Tibial artery (tissue), 4 donors: ENCODE results near the gene ZNF341.

Experiments used
- DNase-seq, 2 donors: peaks; one replicate each; pipeline ENCODE4 v3.0.0-alpha.2; 2019
- H3K27ac ChIP-seq, 2 donors: fragments of 200-600 bp; sonication (generic) in 1 of 2; 1 replicate in 1 of 2; 2 replicates in 1 of 2; pipeline ENCODE4 v1.5.1; 2018 to 2019; ENCODE audit warnings: mild to moderate bottlenecking in 1 of 2
- H3K27me3 ChIP-seq, 2 donors: fragments of 200-600 bp; sonication (generic) in 1 of 2; one replicate each; pipeline versions ENCODE4 v1.5.1 to v1.6.0; 2016 to 2019
- H3K36me3 ChIP-seq, 3 donors: fragments of 200-600 bp; sonication (generic) in 2 of 3; one replicate each; pipeline ENCODE4 v1.5.1; 2016 to 2019; ENCODE audit warnings: mild to moderate bottlenecking in 2 of 3
- H3K4me1 ChIP-seq, 4 donors: fragments of 200-600 bp; sonication (generic) in 2 of 4; 1 replicate in 3 of 4; 2 replicates in 1 of 4; pipeline ENCODE4 v1.5.1; 2016 to 2019
- H3K4me3 ChIP-seq, 2 donors: fragments of 200-600 bp; sonication (generic) in 1 of 2; 1 replicate in 1 of 2; 2 replicates in 1 of 2; pipeline ENCODE4 v1.5.1; 2018 to 2019; ENCODE audit warnings: mild to moderate bottlenecking in 2 of 2
- H3K9me3 ChIP-seq, 3 donors: fragments of 200-600 bp; sonication (generic) in 1 of 3; one replicate each; pipeline ENCODE4 v1.5.1; 2016 to 2019
- intact Hi-C: fragments of 100-400 bp; cut with DNase I; formaldehyde crosslinking; loops from one replicate; pipeline ENCODE4 v1.15.0; 2023; ENCODE audit warnings: low total_unique reads
- TF ChIP-seq, protein P1 (sequence below), 2 experiments: fragments of 200-600 bp in 1 of 2; fragments of 450-650 bp in 1 of 2; IDR thresholded peaks; one replicate each; pipeline ENCODE4 v1.5.1; 2017 to 2019; ENCODE audit warnings: antibody characterized with exemption in 2 of 2, mild to moderate bottlenecking in 1 of 2, moderate library complexity in 1 of 2

Gene ZNF341

DNA sequence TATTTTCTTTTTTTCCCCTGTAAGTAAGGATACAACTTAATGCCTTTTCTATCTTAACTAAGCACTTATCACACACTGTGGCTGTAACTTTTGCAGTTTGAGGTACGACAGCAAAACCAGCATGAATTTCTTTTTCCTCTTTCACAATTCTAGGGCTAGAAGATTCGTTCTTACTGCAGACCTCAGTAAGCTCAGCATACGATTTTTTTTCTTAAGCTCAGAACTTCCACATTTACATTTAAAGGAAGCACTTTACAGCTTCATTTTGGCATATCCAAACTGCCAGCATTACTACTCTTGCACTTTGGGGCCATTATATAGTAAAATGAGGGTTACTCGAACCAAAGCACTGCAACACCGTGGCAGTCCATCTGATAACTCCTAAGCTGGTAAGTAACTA is 78.5 kb downstream of the ZNF341 start:
- Histone ChIP-seq H3K27ac (no peak overlapping the region), H3K9me3 (no peaks in the 10 kb centered on the region), H3K27me3 (no peaks in the 10 kb centered on the region), H3K4me3 (no peak overlapping the region), H3K36me3 (no peaks in the 10 kb centered on the region), H3K4me1 (peaks cover 0 to 30% (median 18%) of the 10 kb centered on the region in 4 donors)
- DNase-seq: no peak
- intact Hi-C loops: loop anchor here (10.0 kb wide), 1 partner anchor 185 kb away; the partner anchor contains the start of gene RALY
- TF ChIP-seq, protein P1, sequence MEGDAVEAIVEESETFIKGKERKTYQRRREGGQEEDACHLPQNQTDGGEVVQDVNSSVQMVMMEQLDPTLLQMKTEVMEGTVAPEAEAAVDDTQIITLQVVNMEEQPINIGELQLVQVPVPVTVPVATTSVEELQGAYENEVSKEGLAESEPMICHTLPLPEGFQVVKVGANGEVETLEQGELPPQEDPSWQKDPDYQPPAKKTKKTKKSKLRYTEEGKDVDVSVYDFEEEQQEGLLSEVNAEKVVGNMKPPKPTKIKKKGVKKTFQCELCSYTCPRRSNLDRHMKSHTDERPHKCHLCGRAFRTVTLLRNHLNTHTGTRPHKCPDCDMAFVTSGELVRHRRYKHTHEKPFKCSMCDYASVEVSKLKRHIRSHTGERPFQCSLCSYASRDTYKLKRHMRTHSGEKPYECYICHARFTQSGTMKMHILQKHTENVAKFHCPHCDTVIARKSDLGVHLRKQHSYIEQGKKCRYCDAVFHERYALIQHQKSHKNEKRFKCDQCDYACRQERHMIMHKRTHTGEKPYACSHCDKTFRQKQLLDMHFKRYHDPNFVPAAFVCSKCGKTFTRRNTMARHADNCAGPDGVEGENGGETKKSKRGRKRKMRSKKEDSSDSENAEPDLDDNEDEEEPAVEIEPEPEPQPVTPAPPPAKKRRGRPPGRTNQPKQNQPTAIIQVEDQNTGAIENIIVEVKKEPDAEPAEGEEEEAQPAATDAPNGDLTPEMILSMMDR (IDR thresholded peaks at IDR 0.05): no peak

DNA sequence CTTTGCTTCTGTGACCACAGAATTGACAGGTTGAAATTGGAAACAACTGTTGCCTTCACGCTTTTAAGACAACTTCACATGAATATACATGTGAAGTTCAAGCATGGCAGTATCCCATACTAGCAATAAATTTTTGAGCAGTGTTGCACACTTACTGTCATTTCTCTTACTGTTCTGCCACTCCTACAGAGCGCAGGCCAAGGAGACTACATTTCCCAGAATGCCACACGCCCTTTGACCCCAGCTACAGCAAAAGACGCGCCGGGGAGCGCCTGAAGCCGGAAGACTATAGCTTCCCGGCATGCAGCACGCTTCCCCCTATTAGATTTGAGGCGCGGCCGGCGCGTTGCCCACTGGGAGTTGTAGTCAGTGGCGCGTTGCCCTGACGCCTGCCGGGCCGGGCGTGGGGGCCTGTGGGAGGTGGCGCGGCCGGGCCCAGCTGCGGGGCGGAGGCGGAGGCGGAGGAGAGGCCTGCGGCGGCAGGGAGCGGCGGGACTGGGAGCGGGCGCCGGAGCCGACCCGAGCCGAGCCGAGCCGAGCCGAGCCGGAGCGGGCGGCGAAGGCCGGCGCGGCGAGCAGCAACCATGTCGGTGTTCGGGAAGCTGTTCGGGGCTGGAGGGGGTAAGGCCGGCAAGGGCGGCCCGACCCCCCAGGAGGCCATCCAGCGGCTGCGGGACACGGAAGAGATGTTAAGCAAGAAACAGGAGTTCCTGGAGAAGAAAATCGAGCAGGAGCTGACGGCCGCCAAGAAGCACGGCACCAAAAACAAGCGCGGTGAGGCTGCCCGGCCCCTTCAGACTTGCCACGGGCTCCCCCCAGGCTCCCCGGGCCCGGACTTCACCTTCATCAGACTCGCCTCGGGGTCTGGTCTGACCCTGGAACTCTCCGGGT is 79.3 kb downstream of the ZNF341 start, which contains the start of gene CHMP4B:
TSS of gene CHMP4B (plus strand) at position 464 of the 891 bp plus-strand sequence. CDS start at position 585, 121 bp downstream.
- intact Hi-C loops: loop anchor here (10.0 kb wide), 1 partner anchor 184 kb away; the partner anchor contains the start of gene RALY
- no peaks in the 10 kb centered on the region for H3K9me3 ChIP-seq
- peak within 1 kb of the TSS; percentile 93 to 95 for H3K27ac ChIP-seq
- H3K4me1 ChIP-seq: peaks cover 0 to 34% (median 22%) of the 10 kb centered on the region in 4 donors
- DNase-seq: peak; percentile 100
- no peaks in the 10 kb centered on the region for H3K36me3 ChIP-seq
- TF ChIP-seq, protein P1 (IDR thresholded peaks at IDR 0.05): no peak
- peak within 1 kb of the TSS; percentile 85 to 97 for H3K4me3 ChIP-seq
- H3K27me3 ChIP-seq: no peaks in the 10 kb centered on the region

DNA sequence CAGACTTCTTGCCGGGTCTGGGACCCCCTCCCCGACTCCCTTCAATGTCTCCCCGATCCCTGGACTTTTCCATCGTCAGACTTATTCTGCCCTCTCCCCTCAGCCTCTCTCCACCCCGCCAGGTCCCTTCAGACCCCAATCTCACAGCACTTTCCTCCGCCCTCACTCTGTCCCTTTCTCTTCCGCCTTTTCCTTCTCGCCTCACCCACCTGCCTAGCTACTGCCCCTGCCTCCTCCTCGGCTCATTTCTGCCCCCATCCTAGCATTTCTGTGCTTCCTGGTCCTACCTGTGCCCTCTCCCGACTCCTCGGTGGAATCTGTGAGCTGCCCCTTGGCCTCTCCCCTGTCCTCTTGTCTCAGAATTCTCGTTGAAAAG is 80.0 kb downstream of the ZNF341 start:
- Histone ChIP-seq H3K4me3 (peak overlapping the region; percentile 85 to 97), H3K27me3 (no peaks in the 10 kb centered on the region), H3K4me1 (peaks cover 0 to 36% (median 22%) of the 10 kb centered on the region in 4 donors), H3K27ac (peak overlapping the region; percentile 93 to 95), H3K9me3 (no peaks in the 10 kb centered on the region), H3K36me3 (no peaks in the 10 kb centered on the region)
- TF ChIP-seq, protein P1 (IDR thresholded peaks at IDR 0.05): no peak
- intact Hi-C loops: loop anchor here (10.0 kb wide), 1 partner anchor 183 kb away; the partner anchor contains the start of gene RALY
- no peak for DNase-seq

DNA sequence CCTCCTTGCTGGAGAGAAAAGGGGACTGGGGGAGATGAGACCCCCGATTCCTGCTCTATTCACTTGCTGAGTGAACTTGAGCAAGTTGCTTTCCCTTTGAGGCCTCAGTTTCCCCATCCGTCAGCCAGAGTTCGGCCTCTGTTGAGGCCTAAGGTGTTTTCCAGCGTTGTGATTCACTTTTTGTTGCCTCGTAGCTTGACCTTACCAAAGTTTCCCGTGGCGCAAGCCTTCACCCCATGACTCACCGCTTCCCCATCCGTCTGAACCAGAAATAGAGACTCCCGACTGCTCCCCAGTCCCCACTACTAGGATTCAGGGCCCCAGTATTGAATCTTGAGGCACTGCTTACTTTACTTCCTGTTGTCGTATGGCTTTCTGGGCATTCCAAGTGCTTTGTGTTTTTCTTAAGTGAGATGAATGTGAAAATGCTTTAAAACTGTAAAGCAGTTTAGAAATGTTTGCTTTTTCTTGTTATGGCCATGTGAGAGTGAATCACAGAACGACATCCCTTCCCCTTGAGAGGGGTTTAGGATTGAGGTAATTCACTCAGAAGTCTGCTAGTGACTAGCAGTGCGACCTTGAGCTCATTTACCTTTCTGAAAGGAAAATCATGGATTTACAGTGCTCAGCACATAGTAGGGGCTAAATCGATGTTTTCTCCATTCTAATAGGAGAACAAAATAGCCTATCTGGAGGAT is 80.5 kb downstream of the ZNF341 start:
- Histone ChIP-seq H3K36me3 (no peaks in the 10 kb centered on the region), H3K9me3 (no peaks in the 10 kb centered on the region), H3K27me3 (no peaks in the 10 kb centered on the region), H3K4me1 (peaks cover 0 to 41% (median 25%) of the 10 kb centered on the region in 4 donors), H3K4me3 (peak overlapping the region; percentile 85 to 97), H3K27ac (peak overlapping the region; percentile 93 to 95)
- DNase-seq: peak; percentile 86 to 88
- TF ChIP-seq, protein P1 (IDR thresholded peaks at IDR 0.05): no peak
- intact Hi-C loops: loop anchor here (10.0 kb wide), 1 partner anchor 182 kb away; the partner anchor contains the start of gene RALY

DNA sequence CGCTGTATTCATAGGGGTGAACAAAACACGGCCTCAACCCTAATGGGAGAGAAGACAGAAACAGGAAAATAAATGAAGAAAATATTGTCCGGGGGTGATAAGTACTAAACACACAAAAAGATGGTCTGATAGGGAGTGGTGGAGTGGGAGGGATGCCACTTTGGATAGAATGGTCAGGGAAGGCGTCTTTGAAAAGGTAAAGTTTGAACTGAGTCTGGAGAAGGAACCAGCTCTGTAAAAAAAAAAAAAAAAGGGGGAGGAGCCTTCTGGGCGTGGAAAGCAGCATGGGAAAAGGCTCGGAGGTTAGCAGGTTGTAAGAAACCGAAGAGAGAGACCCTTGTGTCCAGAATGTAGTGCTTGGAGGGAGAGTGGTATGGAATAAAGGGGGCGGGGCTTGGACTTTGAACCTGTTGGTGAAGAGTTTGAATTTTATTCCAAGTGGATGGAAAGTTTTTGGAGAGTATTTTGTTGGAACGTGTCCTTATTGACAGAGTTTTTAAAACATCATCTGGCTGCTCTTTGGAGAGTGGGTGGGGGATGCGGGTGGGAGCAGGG is 81.2 kb downstream of the ZNF341 start:
- H3K27me3 ChIP-seq: no peaks in the 10 kb centered on the region
- no peak for DNase-seq
- TF ChIP-seq, protein P1 (IDR thresholded peaks at IDR 0.05): no peak
- no peaks in the 10 kb centered on the region for H3K36me3 ChIP-seq
- H3K4me3 ChIP-seq: peak overlapping the region; percentile 85 to 97
- no peaks in the 10 kb centered on the region for H3K9me3 ChIP-seq
- H3K4me1 ChIP-seq: peaks cover 0 to 48% (median 32%) of the 10 kb centered on the region in 4 donors
- intact Hi-C loops: loop anchor here (10.0 kb wide), 1 partner anchor 182 kb away; the partner anchor contains the start of gene RALY
- H3K27ac ChIP-seq: peak overlapping the region; percentile 93 to 95
